Subcutaneous adipose tissue (tissue), 4 donors: Measurements from ENCODE around the gene ADGRL2. TPM values are rescaled to one million over a fixed set of nuclear protein-coding genes. Genes with fewer than 3 reads are reported as not detected.

ENCODE experiments used
- total RNA-seq, 4 donors: library from RNA; depleted of rRNA; stranded (reverse); fragments of >200 nt; gene quantifications; one replicate each; pipeline ENCODE4 v1.1.0, GENCODE V29; 2016
- TF ChIP-seq, protein P1 (sequence below): fragments of 450-650 bp; IDR thresholded peaks from one replicate; pipeline ENCODE4 v1.5.1; 2016; ENCODE audit warnings: low read depth, mild to moderate bottlenecking, control low read depth, antibody characterized with exemption, moderate library complexity

The ADGRL2 gene
- total RNA-seq, 4 donors from 2014 or later: 59.7 to 74.2 (median 69.0) TPM

DNA sequence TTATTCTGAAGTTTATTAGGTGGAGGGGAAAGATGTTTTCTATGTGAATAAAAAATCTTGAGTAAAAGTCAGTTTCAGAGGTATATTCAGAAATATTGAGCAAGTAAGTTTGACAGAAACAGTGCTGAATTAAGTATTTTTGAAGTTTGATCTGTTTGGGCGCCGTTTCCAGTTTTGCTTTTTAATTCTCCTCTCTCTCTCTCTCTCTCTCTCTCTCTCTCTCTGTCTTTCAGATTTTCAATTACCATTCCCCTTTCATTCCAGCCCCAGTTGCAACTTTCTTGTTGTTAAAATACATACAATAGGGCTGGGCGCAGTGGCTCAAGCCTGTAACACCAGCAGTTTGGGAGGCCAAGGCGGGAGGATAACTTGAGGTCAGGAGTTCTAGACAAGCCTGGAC, 24.0 kb downstream of the ADGRL2 start:
- TF ChIP-seq, protein P1, sequence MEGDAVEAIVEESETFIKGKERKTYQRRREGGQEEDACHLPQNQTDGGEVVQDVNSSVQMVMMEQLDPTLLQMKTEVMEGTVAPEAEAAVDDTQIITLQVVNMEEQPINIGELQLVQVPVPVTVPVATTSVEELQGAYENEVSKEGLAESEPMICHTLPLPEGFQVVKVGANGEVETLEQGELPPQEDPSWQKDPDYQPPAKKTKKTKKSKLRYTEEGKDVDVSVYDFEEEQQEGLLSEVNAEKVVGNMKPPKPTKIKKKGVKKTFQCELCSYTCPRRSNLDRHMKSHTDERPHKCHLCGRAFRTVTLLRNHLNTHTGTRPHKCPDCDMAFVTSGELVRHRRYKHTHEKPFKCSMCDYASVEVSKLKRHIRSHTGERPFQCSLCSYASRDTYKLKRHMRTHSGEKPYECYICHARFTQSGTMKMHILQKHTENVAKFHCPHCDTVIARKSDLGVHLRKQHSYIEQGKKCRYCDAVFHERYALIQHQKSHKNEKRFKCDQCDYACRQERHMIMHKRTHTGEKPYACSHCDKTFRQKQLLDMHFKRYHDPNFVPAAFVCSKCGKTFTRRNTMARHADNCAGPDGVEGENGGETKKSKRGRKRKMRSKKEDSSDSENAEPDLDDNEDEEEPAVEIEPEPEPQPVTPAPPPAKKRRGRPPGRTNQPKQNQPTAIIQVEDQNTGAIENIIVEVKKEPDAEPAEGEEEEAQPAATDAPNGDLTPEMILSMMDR: no peak

GRCh38 chr1:81827942-81828341, 27.2 kb downstream of the ADGRL2 start:
- TF ChIP-seq, protein P1: no peak

- TF ChIP-seq, protein P1: no peak
These were observed 31.8 kb downstream of the ADGRL2 start for GRCh38 chr1:81832573-81832972.

DNA sequence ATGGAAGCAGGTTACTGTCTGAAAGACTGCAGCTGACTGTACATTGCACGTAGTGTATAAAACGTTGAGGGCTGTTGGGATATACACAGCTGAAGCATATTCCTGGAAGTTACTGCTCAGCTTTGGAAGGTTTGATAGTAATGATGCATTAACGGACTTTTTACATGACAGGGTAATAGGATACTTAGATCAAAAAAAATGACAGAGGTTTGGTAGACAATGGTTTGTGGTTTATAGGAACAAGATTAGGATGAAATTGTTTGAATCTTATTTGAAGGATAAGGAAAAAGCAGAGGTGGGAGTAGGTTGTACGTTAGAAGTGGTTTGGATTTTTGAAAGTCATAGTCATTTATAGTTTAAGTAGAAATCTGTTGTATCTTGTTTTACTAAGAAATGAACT, 33.0 kb downstream of the ADGRL2 start:
- TF ChIP-seq, protein P1: no peak

GRCh38 chr1:81834268-81834667, 33.5 kb downstream of the ADGRL2 start:
- TF ChIP-seq, protein P1: no peak

GRCh38 chr1:81834921-81835698, 34.4 kb downstream of the ADGRL2 start:
- TF ChIP-seq, protein P1: no peak

DNA sequence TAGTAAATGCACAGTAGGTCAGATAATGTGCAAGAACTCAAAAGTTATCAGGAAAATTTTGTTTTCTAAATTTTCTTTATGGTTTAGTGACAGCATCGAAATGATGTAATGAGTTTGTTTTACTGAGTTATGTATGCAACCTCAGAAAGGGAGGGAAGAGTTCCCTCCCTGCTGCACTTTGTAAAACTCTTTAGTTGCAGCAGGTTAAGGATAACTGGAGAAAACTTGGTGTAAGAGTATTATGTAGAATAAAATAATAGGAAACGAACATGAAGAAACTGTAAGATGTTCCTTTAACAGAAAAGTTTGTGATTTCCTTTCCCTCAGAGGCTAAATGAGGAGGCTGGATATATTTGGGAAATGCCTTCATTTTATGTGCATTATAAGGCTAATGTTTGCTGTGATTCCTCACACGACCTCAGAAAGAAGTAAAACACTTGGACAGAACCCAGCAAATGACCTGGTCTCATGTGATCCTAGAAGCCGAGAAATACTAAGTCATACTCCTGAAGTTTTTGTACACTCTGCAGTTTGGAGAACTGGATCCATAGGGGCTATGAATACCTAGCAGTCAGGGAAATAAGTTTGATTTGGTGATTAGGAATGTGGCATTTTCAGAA, 35.4 kb downstream of the ADGRL2 start:
- TF ChIP-seq, protein P1: no peak
